ENCODE results near the gene B4GALT2. TPM values are rescaled to one million over a fixed set of nuclear protein-coding genes. Genes with fewer than 3 reads are reported as not detected.

The B4GALT2 gene
- total RNA-seq, 1 donor from 2014 or later, result 23.4 TPM

GRCh38 chr1:43984855-43985254 is 5.8 kb downstream of the B4GALT2 start:
- DNase-seq (ENCODE audit: low spot score), result no peak

GRCh38 chr1:43985984-43986595 is 7.1 kb downstream of the B4GALT2 start:
- DNase-seq (ENCODE audit: low spot score), result no peak

- no peak for DNase-seq (ENCODE audit: low spot score)
Observed at GRCh38 chr1:43986712-43987111, 7.7 kb downstream of the B4GALT2 start.

GRCh38 chr1:43987159-43987902 is 8.3 kb downstream of the B4GALT2 start:
- no peak for DNase-seq (ENCODE audit: low spot score)

GRCh38 chr1:43990271-43991199 is 11.5 kb downstream of the B4GALT2 start:
- DNase-seq (ENCODE audit: low spot score), result no peak

GRCh38 chr1:43991200-43991475 is 12.1 kb downstream of the B4GALT2 start:
- no peak for DNase-seq (ENCODE audit: low spot score)

- DNase-seq (ENCODE audit: low spot score), result peak; percentile 85
Observed at GRCh38 chr1:43991476-43992231, 12.6 kb downstream of the B4GALT2 start, which contains the start of gene CCDC24. Gene CCDC24 (plus strand): TSS chr1:43991599. CDS start chr1:43991879, 280 bp downstream.

GRCh38 chr1:43992232-43992995 is 13.4 kb downstream of the B4GALT2 start:
- no peak for DNase-seq (ENCODE audit: low spot score)

- no peak for DNase-seq (ENCODE audit: low spot score)
Observed at GRCh38 chr1:43993206-43993914, 14.3 kb downstream of the B4GALT2 start.

- DNase-seq (ENCODE audit: low spot score), result no peak
Observed at GRCh38 chr1:43994071-43994470, 15.1 kb downstream of the B4GALT2 start.

GRCh38 chr1:43994794-43995790 is 16.1 kb downstream of the B4GALT2 start:
- DNase-seq (ENCODE audit: low spot score), result no peak

- no peak for DNase-seq (ENCODE audit: low spot score)
Observed at GRCh38 chr1:43995984-43996732, 17.1 kb downstream of the B4GALT2 start.

- no peak for DNase-seq (ENCODE audit: low spot score)
Observed at GRCh38 chr1:43996733-43997115, 17.7 kb downstream of the B4GALT2 start.

- no peak for DNase-seq (ENCODE audit: low spot score)
Observed at GRCh38 chr1:43997295-43997999, 18.4 kb downstream of the B4GALT2 start.

GRCh38 chr1:43998000-43998378 is 19.0 kb downstream of the B4GALT2 start:
- DNase-seq (ENCODE audit: low spot score), result no peak

GRCh38 chr1:43999455-43999854 is 20.4 kb downstream of the B4GALT2 start:
- DNase-seq (ENCODE audit: low spot score), result no peak

GRCh38 chr1:44000122-44000665 is 21.2 kb downstream of the B4GALT2 start:
- no peak for DNase-seq (ENCODE audit: low spot score)

Measured in mucosa of gallbladder (tissue), 1 donor.